Ishikawa (cell line): ENCODE measurements around the gene KNDC1.

Experiments
- CEBPB ChIP-seq: IDR thresholded peaks from 2 replicates; pipeline ENCODE4 v1.6.1; 2012
- CREB1 ChIP-seq: IDR thresholded peaks from 2 replicates; pipeline ENCODE4 v1.6.1; 2012; ENCODE audit warnings: low read depth
- EGR1 ChIP-seq: IDR thresholded peaks from 2 replicates; pipeline ENCODE4 v1.6.1; 2012
- EP300 ChIP-seq: IDR thresholded peaks from 2 replicates; pipeline ENCODE4 v1.6.1; 2012; ENCODE audit warnings: borderline replicate concordance
- FOXM1 ChIP-seq: IDR thresholded peaks from 2 replicates; pipeline ENCODE4 v1.6.1; 2012; ENCODE audit warnings: low read depth, borderline replicate concordance
- MAX ChIP-seq: IDR thresholded peaks from 2 replicates; pipeline ENCODE4 v1.6.1; 2012
- NFIC ChIP-seq: IDR thresholded peaks from 2 replicates; pipeline ENCODE4 v1.6.1; 2012
- RAD21 ChIP-seq: IDR thresholded peaks from 2 replicates; pipeline ENCODE4 v1.6.1; 2012; ENCODE audit warnings: low read depth
- REST ChIP-seq: IDR thresholded peaks from 2 replicates; pipeline ENCODE4 v1.6.1; 2012; ENCODE audit warnings: low read depth, mild to moderate bottlenecking
- TAF1 ChIP-seq: IDR thresholded peaks from 2 replicates; pipeline ENCODE4 v1.6.1; 2012; ENCODE audit warnings: low read depth, mild to moderate bottlenecking
- TCF12 ChIP-seq: IDR thresholded peaks from 2 replicates; pipeline ENCODE4 v1.6.1; 2012; ENCODE audit warnings: low read depth
- TEAD4 ChIP-seq: IDR thresholded peaks from 2 replicates; pipeline ENCODE4 v1.6.1; 2012
- YY1 ChIP-seq: IDR thresholded peaks from 2 replicates; pipeline ENCODE4 v1.6.1; 2012; ENCODE audit warnings: low read depth
- ZBTB7A ChIP-seq: IDR thresholded peaks from 2 replicates; pipeline ENCODE4 v1.6.1; 2012; ENCODE audit warnings: low read depth
- TF ChIP-seq, protein P1 (sequence below): IDR thresholded peaks from 2 replicates; pipeline ENCODE4 v1.6.1; 2012

Gene KNDC1

DNA sequence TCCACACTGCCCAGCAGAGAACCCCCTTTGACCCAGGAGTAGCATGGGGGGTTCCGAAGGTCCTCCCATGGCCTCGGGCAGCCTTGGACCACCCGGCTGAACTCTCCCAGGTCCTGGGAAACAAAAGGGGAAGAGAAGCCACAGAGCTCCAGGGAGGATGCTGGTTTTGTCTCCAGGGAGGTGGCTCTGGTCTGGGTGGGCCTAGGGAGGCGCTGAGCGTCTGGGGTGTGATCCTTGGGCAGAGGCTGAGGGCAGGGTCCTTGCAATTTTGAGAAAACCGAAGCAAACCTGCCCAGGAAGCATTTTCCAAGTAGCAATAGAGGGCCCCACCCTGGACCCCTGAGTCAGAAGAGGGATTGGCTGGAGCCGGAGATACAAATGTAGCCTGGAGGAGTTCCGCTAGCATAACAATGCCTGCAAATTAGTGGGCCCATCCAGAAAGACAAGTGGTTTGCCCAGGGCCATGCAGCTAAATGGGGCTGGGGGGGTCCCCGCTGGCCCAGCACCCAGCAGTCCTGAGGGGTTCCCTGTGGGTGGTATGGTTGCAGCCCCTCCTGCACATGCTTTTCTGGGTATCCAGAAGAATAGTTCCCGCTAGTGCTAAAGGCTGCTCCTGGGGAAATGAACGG lies 72.0 kb downstream of the KNDC1 start:
- TF ChIP-seq TCF12 = no peak
- TF ChIP-seq CEBPB = no peak
- TF ChIP-seq TEAD4 = no peak

DNA sequence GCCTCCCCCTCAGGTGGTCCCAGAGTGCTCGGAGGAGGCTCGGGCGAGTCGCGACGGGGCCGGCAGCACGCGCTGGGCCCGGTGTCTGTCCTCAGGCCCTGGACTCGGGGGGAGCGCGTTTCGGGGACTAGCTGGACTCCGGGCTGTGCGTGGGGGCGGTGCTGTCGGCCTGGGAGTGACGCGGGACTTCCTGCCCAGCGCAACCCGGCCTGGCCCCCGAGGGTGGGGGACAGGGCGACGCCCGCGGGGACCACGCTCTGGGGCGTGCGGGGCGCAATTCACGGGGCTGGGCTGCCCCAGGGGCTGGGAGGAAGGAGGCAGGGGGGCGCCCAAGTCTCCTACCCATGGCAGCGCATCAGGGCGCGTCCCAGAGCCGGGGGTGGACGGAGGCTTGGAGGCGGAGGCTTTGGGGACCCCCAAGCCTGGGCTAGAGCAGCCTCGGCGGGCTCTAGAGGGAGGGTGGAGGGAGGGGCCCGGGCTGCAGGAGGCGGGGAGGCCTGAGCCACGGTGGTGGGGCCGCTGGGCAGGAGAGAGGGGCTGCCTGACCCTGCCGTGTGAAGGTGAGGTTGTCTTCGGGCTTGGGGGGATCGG lies 75.3 kb downstream of the KNDC1 start:
- no peak for TF ChIP-seq YY1
- TF ChIP-seq TAF1 = no peak
- no peak for TF ChIP-seq FOXM1
- TF ChIP-seq NFIC = no peak
- no peak for TF ChIP-seq MAX
- TF ChIP-seq EP300 = no peak
- TF ChIP-seq CREB1 = no peak
- TF ChIP-seq RAD21 = no peak
- TF ChIP-seq EGR1 = no peak
- TF ChIP-seq TCF12 = no peak

- no peak for TF ChIP-seq EP300
- no peak for TF ChIP-seq ZBTB7A
- no peak for TF ChIP-seq TEAD4
These were observed 75.9 kb downstream of the KNDC1 start for GRCh38 chr10:133235932-133236331.

GRCh38 chr10:133236401-133237240 lies 76.6 kb downstream of the KNDC1 start:
- no peak for TF ChIP-seq RAD21

DNA sequence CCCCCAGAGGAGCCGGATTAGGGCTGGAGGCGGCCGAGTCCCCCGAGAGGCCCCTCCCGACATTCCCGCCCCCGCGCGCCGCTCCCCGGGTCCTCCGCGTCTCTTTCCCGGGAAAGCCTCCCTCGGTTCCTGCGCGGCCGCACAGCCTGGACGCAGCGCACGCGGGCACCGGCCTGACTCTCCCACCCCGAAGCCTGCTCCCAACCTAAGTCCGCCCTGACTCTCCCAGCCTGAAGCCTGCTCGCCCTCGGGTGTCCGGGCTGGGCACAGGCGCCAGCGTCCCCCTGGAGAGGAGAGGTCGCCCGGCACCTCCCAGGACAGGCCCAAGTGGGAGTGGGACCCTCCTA lies 77.2 kb downstream of the KNDC1 start:
- TF ChIP-seq EGR1 = no peak
- TF ChIP-seq ZBTB7A = 0 out of 2 replicates have a peak, but pooled peaks have one; percentile 21

DNA sequence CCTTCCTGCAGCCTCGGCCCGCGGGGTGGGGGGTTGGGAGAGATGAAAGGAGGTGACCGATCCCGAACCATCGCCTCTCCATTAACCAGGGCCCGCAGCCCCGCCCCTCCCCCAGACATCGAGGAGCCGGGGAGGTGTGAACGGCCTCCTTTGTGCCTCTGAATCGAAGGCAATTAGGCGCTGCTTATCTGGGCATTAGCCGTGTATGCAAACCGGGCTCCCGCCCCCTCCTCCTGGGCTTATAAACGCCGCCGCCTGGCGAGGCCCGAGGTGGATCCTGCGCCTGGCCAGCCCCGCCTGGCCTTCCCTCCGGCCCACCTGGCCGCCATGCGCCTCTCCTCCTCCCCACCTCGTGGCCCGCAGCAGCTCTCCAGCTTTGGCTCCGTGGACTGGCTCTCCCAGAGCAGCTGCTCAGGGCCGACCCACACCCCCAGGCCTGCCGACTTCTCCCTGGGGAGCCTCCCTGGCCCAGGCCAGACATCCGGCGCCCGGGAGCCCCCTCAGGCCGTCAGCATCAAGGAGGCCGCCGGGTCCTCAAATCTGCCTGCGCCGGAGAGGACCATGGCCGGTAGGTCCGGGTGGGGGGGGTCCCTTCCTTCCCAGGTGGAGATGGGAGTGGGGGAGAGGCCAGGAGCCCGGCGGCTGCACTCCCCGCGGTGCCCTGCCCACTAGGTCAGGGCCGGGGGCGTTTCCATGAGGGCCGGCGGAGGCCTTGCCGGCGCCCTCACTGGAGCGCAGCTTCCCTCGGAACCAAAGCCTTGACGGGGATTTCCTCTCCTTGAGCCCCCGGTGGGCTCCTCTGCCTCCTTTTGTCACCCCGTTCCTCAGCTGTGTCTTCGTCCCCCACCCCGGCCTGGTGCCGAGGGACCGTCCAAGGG lies 77.8 kb downstream of the KNDC1 start, which contains the start of gene VENTX:
Gene VENTX (plus strand): TSS at position 268 of the 878 bp plus-strand sequence. CDS start 60 bp downstream, at position 328.
- TF ChIP-seq ZBTB7A (peak; percentile 49; the same call in 1 of the 2 replicates), NFIC (no peak)

DNA sequence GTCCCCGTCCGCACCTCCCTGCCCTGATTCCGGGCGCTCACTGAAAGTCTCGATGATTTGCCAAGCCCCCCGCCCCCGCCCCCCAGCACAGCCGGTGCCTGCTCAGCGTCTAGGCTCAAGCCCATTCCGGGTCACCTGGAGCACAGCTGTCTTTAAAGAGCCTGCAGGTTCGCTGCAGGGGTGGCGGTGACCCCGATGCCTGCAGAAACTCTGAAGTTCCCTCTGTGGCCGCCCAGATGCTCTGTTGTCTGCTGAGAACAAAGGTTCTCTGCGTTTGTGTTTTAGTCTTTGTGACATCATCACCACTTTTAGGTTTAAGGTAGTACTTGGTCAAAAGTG lies 78.4 kb downstream of the KNDC1 start:
- TF ChIP-seq FOXM1 = no peak
- TF ChIP-seq MAX = no peak
- TF ChIP-seq TAF1 = no peak
- TF ChIP-seq EP300 = no peak

- TF ChIP-seq TCF12 (no peak), CREB1 (no peak), YY1 (no peak), TEAD4 (no peak), NFIC (no peak), REST (no peak), TAF1 (no peak), EGR1 (no peak), ZBTB7A (no peak), FOXM1 (no peak), CEBPB (no peak), EP300 (no peak), RAD21 (no peak), MAX (no peak)
- TF ChIP-seq, protein P1, sequence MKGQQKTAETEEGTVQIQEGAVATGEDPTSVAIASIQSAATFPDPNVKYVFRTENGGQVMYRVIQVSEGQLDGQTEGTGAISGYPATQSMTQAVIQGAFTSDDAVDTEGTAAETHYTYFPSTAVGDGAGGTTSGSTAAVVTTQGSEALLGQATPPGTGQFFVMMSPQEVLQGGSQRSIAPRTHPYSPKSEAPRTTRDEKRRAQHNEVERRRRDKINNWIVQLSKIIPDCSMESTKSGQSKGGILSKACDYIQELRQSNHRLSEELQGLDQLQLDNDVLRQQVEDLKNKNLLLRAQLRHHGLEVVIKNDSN = no peak
These were observed 80.0 kb downstream of the KNDC1 start for GRCh38 chr10:133239990-133240389.
